HG02885 (cell line): Measurements from ENCODE around the gene AP3D1.
"Not testable (repeated sequence)": the region's sequence is repeated elsewhere in the genome, so short reads cannot be mapped to it uniquely, and the experiment has no call there.

ENCODE experiments used
- ATAC-seq: cut with Tn5 transposase; IDR thresholded peaks from one replicate; pipeline ENCODE4 v1.9.1; 2021; ENCODE audit warnings: mild to moderate bottlenecking; ENCODE audit not compliant: unreplicated experiment, poor library complexity

The AP3D1 gene

GRCh38 chr19:2160379-2160778, 9.0 kb upstream of the AP3D1 start:
- no peak for ATAC-seq

GRCh38 chr19:2157452-2157851, 6.1 kb upstream of the AP3D1 start:
- ATAC-seq, result no peak

GRCh38 chr19:2154587-2155075, 3.3 kb upstream of the AP3D1 start:
- no peak for ATAC-seq

GRCh38 chr19:2150794-2151338, 500 bp downstream of the AP3D1 start:
- peak; percentile 32 for ATAC-seq

GRCh38 chr19:2149980-2150793, 1.2 kb downstream of the AP3D1 start:
- no peak for ATAC-seq

- no peak for ATAC-seq
Observed at GRCh38 chr19:2148482-2149135, 2.8 kb downstream of the AP3D1 start.

GRCh38 chr19:2145831-2146241, 5.5 kb downstream of the AP3D1 start:
- no peak for ATAC-seq

- ATAC-seq, result no peak
Observed at GRCh38 chr19:2144190-2144589, 7.2 kb downstream of the AP3D1 start.

GRCh38 chr19:2142173-2142829, 9.1 kb downstream of the AP3D1 start:
- ATAC-seq, result no peak

GRCh38 chr19:2140138-2140569, 11.2 kb downstream of the AP3D1 start:
- no peak for ATAC-seq

- ATAC-seq, result no peak
Observed at GRCh38 chr19:2139385-2140137, 11.8 kb downstream of the AP3D1 start.

GRCh38 chr19:2138061-2138728, 13.2 kb downstream of the AP3D1 start:
- ATAC-seq, result no peak

GRCh38 chr19:2136796-2137195, 14.6 kb downstream of the AP3D1 start:
- ATAC-seq, result no peak

GRCh38 chr19:2135474-2136402, 15.6 kb downstream of the AP3D1 start:
- ATAC-seq, result no peak

- ATAC-seq, result no peak
Observed at GRCh38 chr19:2132731-2133490, 18.5 kb downstream of the AP3D1 start.

GRCh38 chr19:2132191-2132590, 19.2 kb downstream of the AP3D1 start:
- ATAC-seq, result no peak

GRCh38 chr19:2131012-2131975, 20.1 kb downstream of the AP3D1 start:
- ATAC-seq, result not testable (repeated sequence)
